GM20000 (cell line): ENCODE results near the gene CD33.

ENCODE experiments used
- DNase-seq: peaks from one replicate; pipeline ENCODE4 v3.0.0; 2012; ENCODE audit warnings: low spot score
- TF ChIP-seq, protein P1 (sequence below): IDR thresholded peaks from 2 replicates; pipeline ENCODE4 v1.5.1; 2012; ENCODE audit warnings: mild to moderate bottlenecking, control low read depth; ENCODE audit errors: extremely low read depth, missing control alignments

The CD33 gene

DNA sequence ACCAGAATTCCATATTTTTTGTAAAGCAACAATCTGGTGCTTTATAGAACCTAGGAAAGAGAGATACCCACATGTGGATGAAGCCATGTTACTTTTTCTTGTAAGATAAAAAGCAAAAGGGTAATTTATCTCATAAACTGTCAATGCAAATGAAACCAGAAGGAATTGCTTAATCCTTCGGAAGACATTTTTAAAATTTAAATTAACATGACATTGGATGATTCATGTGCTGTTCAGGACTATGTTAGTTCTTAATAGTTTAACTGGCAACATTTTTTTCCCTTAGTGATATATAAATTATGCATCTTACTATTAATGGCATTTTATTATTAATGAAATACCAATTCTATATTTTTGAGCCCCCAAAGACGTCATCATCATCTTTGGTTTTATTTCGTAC is 60.8 kb downstream of the CD33 start:
- DNase-seq = no peak
- TF ChIP-seq, protein P1, sequence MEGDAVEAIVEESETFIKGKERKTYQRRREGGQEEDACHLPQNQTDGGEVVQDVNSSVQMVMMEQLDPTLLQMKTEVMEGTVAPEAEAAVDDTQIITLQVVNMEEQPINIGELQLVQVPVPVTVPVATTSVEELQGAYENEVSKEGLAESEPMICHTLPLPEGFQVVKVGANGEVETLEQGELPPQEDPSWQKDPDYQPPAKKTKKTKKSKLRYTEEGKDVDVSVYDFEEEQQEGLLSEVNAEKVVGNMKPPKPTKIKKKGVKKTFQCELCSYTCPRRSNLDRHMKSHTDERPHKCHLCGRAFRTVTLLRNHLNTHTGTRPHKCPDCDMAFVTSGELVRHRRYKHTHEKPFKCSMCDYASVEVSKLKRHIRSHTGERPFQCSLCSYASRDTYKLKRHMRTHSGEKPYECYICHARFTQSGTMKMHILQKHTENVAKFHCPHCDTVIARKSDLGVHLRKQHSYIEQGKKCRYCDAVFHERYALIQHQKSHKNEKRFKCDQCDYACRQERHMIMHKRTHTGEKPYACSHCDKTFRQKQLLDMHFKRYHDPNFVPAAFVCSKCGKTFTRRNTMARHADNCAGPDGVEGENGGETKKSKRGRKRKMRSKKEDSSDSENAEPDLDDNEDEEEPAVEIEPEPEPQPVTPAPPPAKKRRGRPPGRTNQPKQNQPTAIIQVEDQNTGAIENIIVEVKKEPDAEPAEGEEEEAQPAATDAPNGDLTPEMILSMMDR = no peak
